GM18868 (cell line): ENCODE measurements around the gene TMEM35B.
"Not testable (repeated sequence)": the region's sequence is repeated elsewhere in the genome, so short reads cannot be mapped to it uniquely, and the experiment has no call there.

Experiments used
- ATAC-seq: cut with Tn5 transposase; IDR thresholded peaks from one replicate; pipeline ENCODE4 v1.9.1; 2021; ENCODE audit warnings: mild to moderate bottlenecking, moderate library complexity; ENCODE audit not compliant: unreplicated experiment

TMEM35B gene

DNA sequence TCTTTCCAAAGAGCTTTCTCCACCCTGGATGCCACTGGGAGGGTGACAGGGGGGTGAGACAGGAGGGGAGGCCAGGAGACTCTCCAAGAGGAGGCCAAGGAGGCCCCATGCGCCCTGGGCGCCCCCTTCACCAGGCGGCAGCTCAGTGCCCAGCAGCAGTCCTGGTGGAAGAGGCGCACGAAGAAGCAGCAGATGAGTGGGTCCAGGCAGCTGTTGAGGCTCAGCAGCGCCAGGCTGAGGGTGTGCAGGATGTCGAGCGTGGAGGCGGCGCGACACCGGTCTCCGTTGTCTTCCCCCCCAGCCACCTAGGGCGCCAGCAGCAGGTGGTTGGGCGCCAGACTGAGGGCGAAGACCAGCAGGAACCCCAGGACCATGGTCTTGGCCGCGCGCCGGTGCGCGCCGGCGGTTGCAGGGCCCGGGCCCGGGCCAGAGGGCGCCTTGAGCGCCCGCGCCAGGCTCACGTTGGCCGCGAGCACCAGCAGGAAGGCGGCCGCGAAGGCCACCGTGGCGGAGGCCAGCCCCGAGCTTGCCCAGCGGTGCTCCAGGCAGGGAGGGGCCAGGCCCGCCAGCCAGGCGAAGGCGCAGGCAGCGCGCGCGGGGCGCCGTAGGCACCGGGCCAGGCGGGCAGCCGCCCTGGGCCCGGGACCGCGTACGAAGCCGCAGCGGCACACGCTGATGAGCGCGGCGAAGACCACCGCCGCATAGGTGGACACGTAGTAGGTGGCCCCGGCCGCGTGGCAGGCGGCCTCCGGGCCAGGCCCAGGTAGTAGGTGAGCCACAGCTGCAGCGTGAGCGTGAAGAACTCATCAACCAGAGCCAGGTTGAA is 8.6 kb downstream of the TMEM35B start:
- ATAC-seq, result no peak

DNA sequence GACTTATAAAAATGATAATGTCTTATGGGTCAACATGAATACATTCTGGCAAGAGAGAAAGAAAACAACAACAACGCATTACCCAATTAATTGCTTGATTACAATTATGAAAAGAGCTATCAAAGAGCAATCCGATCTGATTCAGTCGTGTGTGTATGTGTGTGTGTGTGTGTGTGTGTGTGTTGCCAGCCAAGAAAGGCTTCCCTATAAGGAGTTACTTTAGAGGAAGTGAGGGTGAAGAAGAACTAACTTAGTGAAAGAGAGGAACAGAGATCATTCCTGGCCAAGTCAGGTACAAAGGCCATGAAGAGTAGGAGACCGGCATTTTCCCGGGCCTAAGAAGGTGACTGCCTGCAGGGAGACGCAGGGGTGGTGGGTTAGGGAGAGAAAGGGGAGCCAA is 9.4 kb downstream of the TMEM35B start:
- no peak for ATAC-seq

DNA sequence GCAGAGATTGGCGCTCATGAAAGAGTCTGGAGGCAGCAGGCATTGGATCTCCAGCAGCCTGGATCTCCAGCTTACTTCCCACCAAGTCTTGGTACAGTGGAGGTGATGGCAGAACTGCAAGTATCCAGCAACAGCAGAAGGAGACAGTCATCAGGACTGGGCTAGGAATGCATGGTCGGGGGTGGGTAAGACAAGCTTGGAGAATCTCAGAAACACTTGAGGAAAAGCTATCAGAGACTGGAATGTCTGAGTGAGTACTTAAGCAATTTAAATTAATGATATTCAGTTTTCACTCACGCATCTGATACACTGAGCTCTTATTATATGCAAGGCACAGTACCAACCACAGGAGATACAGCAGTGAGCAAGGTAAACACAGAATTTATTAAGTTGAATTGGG is 9.8 kb downstream of the TMEM35B start:
- no peak for ATAC-seq

DNA sequence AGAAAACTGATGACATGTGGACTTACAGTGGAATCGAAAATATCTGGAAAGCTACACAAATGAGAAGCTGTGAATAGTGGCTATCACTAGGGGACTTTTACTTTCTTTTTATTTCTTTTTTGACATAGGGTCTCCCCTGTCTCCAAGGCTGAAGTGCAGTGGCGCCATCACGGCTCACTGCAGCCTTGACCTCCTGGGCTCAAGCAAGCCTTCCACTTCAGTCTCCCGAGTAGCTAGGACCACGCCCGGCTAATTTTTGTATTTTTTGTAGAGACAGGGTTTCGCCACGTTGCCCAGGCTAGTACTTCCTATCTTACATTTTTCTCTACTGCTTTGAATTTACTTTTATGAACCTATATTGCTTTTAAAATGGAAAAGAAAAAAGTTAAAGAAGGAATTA is 10.5 kb downstream of the TMEM35B start:
- no peak for ATAC-seq

DNA sequence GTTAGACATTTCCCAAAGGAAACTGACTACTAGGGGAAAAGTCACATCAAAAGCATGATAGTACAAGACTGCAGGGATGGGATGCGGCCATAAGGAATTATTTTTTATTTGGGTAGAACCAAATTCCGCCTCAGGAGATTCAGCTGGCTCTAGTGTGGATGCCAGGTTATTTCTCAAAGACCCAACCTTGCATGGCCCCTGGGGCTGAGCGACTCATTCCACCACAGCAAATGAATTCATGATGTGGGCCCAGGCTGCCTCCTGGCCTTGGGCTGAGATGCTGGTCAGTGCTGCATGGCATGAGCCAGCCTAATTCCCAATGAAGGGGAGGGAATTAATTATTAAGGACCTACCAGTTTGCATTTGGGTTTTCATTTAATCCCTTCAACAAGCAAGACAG is 11.8 kb downstream of the TMEM35B start:
- no peak for ATAC-seq

DNA sequence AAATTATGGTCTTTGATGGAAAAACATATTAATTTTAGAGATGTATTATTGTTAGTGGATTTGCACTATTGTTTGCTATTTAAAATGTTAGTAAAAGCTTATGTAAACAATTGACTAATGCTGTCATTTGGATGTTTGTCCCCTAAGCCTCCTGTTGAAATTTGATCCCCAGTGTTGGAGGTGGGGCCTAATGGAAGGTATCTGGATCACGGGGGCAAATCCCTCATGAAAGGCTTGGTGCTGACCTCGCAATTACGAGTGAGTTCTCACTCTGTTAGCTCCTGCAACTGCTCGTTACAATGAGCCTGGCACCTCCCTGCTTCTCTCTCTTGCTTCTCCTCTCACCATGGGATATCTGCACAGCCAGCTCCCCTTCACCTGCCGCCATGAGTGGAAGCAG is 14.3 kb downstream of the TMEM35B start:
- no peak for ATAC-seq

DNA sequence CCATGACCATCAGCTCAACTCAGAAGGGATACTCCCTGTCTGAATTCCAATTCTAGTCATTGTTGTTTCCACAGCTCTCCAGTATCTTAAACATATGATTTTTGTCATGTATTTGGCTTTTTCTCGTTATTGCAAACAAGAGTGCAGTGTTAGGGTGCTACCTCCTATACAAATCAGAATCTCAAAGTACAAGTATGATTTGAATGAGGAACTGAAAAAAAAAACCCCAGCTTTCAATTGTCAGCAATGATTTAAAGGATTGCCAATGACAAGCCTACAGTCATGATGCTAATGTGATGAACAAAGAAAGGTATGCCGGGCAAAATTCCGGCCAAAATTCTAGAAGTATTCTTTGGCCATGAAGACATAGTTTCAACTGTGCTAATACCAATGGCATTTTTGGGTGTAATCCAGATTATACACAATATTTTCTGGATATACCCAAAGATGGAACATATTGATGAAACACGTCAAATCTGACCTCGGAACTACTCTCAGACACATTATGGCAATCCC is 14.9 kb downstream of the TMEM35B start:
- no peak for ATAC-seq

DNA sequence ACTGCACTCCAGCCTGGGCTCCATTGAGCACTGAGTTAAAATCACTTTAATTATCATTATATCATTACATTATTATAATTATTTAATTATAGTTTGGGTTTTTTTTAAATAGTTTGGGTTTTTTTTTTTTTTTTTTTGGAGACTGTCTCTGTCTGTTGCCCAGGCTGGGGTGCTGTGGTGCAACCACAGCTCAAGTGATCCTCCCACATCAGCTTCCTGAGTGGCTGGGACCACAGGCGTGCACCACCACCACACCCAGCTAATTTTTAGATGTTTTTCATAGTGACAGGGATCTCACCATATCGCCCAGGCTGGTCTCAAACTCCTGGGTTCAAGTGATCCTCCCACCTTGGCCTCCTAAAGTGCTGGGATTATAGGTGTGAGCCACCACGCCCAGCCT is 16.9 kb downstream of the TMEM35B start:
- ATAC-seq, result not testable (repeated sequence)

DNA sequence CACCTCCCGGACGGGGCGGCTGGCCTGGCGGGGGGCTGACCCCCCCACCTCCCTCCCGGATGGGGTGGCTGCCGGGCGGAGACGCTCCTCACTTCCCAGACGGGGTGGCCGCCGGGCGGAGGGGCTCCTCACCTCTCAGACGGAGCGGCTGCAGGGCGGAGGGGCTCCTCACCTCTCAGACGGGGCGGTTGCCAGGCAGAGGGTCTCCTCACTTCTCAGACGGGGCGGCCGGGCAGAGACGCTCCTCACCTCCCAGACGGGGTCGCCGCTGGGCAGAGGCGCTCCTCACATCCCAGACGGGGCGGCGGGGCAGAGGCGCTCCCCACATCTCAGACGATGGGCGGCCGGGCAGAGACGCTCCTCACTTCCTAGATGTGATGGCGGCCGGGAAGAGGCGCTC is 17.5 kb downstream of the TMEM35B start:
- ATAC-seq, result not testable (repeated sequence)

DNA sequence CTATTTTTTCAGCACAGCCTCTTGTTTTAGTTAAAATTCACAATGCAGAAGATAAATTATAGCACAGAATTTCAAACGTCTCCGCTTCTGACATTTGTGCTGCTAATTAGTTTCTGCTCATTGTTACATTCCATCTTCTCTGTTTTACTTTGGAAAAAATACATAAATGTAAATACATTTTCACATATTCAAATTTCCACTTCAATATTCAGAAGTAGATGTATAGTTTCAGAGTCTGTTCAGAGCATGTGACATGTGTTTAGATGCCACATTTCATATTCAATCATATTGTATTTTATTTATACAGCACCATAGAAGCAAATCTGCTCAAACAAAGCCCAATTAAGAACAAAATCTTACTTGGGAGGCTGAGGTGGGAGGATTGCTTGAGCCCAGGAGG is 19.6 kb downstream of the TMEM35B start:
- no peak for ATAC-seq

DNA sequence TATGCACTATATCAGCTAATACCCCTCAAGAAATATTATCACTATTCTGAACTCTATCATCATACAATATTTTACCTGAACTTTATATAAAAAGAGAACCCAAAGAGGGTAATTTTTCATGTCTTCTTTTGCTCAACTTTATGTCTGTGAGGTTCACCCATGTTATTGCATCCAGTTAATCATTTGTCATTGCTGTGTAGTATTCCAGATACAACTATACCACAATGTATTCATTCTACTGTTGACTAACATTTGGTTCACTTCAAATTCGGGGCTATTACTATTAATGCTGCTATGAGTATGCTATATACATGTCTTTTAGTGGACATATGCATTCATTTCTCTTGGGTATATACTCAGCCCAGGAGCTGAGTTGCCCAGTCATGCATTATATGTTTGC is 34.7 kb downstream of the TMEM35B start:
- no peak for ATAC-seq

DNA sequence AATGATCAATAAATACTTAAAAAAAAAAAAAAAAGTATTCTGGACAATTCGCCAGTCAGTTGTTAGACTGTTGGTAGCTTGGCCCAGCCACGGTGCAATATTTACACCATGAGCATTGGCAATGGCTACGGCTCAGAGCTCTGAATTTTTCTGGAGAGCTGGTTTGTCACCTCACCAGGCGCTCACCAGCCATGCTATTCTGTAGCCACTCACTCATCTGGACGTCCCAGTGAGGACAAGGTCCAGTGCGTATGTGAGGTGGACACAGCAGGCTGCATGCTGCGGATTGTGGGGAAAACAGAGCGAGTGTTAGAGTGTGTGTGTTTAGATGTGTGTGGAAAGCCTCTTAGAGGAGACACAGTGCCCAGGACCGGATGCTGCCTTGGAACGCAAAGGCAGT is 36.4 kb downstream of the TMEM35B start:
- ATAC-seq, result not testable (repeated sequence)

DNA sequence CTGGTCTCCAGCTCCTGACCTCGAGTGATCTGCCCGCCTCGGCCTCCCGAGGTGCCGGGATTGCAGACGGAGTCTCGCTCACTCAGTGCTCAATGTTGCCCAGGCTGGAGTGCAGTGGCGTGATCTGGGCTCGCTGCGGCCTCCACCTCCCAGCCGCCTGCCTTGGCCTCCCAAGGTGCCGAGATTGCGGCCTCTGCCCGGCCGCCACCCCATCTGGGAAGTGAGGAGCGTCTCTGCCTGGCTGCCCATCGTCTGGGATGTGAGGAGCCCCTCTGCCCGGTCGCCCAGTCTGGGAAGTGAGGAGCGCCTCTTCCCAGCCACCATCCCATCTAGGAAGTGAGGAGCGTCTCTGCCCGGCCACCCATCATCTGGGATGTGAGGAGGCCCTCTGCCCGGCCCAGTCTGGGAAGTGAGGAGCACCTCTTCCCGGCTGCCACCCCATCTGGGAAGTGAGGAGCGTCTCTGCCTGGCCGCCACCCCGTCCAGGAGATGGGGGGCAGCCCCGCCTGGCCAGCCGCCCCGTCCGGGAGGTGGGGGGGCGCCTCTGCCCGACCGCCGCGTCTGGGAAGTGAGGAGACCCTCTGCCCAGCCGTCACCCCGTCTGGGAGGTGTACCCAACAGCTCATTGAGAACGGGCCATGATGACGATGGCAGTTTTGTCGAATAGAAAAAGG is 37.4 kb downstream of the TMEM35B start:
- ATAC-seq, result not testable (repeated sequence)

DNA sequence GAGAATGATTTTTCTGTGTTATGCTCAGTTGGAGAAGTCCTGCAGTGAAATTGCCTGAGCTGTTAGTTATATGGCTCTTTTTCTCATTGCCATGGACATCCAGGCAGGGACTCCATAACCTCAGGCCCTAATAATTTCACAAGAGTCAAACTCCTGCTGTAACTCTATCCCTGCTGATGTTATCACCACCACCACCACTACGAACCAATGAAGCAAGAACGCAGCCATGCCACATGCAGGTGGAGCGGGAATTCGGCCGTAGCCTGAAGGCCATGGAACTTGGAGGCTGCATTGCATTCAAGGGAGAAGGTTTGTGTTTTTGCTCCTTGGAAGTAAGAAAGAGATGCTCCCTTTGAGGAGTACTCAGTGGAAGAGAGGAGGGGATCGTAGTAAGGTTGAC is 38.9 kb downstream of the TMEM35B start:
- no peak for ATAC-seq

DNA sequence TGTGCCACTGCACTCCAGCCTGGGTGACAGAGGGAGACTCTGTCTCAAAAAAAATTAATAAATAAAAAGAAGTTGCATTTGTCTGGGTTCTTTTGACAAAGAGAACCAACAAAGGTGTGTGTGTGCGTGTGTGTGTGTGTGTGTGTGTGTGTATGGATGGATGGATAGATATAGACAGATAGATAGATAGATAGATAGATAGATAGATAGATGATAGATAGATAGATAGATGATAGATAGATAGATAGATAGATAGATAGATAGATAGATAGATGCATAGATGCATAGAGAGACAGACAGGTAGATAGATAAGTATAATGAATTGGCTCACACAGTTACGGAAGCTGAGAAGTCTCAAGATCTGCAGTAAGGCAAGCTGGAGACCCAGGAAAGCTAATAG is 43.3 kb downstream of the TMEM35B start:
- not testable (repeated sequence) for ATAC-seq
